K562 (cell line): ENCODE data around the gene BRME1. TPM values are rescaled to one million over a fixed set of nuclear protein-coding genes. Genes with fewer than 3 reads are reported as not detected.

ENCODE experiments used
- ATF1 ChIP-seq, 2 experiments: fragments of 450-650 bp in 1 of 2; IDR thresholded peaks; 2 replicates each; pipeline ENCODE4 v1.6.1; 2016; ENCODE audit warnings: missing compliant biosample characterization in 1 of 2, missing genetic modification characterization in 1 of 2
- CCAR2 ChIP-seq: fragments of 200-400 bp; formaldehyde crosslinking; IDR thresholded peaks from 2 replicates; pipeline ENCODE4 v1.6.1; 2017; ENCODE audit warnings: mild to moderate bottlenecking, low read depth, low read length
- CSDE1 ChIP-seq, 2 experiments: fragments of 450-650 bp; IDR thresholded peaks; 2 replicates each; pipeline ENCODE4 v1.6.1; 2016; ENCODE audit warnings: mild to moderate bottlenecking in 1 of 2
- CTCF ChIP-seq, 3 experiments: IDR thresholded peaks in 2 of 3; conservative IDR thresholded peaks in 1 of 3; 2 replicates each; pipeline ENCODE4 v1.5.1; 2011 to 2012; ENCODE audit warnings: low read length in 3 of 3, mild to moderate bottlenecking in 3 of 3, control low read depth in 2 of 3, improper control_type of control experiment in 1 of 3, inconsistent platforms in 1 of 3, low read depth in 1 of 3, mixed read lengths in 1 of 3, moderate library complexity in 1 of 3; ENCODE audit not compliant: insufficient read depth in 2 of 3
- FOS ChIP-seq: IDR thresholded peaks from 3 replicates; pipeline ENCODE4 v1.6.1; 2011; ENCODE audit not compliant: insufficient read length; ENCODE audit errors: extremely low read depth
- GABPA ChIP-seq: fragments of 200-800 bp; sonication (Bioruptor generic); conservative IDR thresholded peaks from 2 replicates; pipeline ENCODE4 v1.6.1; 2016; ENCODE audit warnings: low read depth, missing genetic modification characterization, missing compliant biosample characterization
- GTF2F1 ChIP-seq: IDR thresholded peaks from 2 replicates; pipeline ENCODE4 v1.6.1; 2011; ENCODE audit warnings: low read depth, low read length, improper control_type of control experiment
- HINFP ChIP-seq: fragments of 450-650 bp; conservative IDR thresholded peaks from 2 replicates; pipeline ENCODE4 v1.6.1; 2016; ENCODE audit warnings: missing genetic modification characterization, low read depth, mild to moderate bottlenecking, control low read depth, missing compliant biosample characterization
- HIVEP1 ChIP-seq: fragments of 250-450 bp; sonication (Bioruptor Pico); IDR thresholded peaks from 2 replicates; pipeline ENCODE4 v1.4.0; 2020; ENCODE audit warnings: mild to moderate bottlenecking
- MAZ ChIP-seq, 2 experiments: fragments of 450-650 bp in 1 of 2; sonication (generic) in 1 of 2; formaldehyde crosslinking; IDR thresholded peaks in 1 of 2; conservative IDR thresholded peaks in 1 of 2; 2 replicates each; pipeline versions ENCODE4 v1.4.0 to v1.5.0; 2020; ENCODE audit warnings: mild to moderate bottlenecking in 1 of 2, missing genetic modification reagents in 1 of 2
- NCOA2 ChIP-seq, 2 experiments: fragments of 450-650 bp; IDR thresholded peaks; 2 replicates each; pipeline ENCODE4 v1.6.1; 2018; ENCODE audit warnings: mild to moderate bottlenecking in 2 of 2, moderate library complexity in 1 of 2; ENCODE audit not compliant: partially characterized antibody in 2 of 2
- PHF21A ChIP-seq: fragments of 450-650 bp; IDR thresholded peaks from 2 replicates; pipeline ENCODE4 v1.6.1; 2017; ENCODE audit warnings: low read depth, borderline replicate concordance
- RBM34 ChIP-seq: fragments of 200-400 bp; formaldehyde crosslinking; IDR thresholded peaks from 2 replicates; pipeline ENCODE4 v1.6.1; 2018; ENCODE audit warnings: low read length, borderline replicate concordance; ENCODE audit not compliant: insufficient read depth
- SP1 ChIP-seq: sonication (generic); formaldehyde crosslinking; IDR thresholded peaks from 2 replicates; pipeline ENCODE4 v1.8.1; 2022; ENCODE audit warnings: mild to moderate bottlenecking, missing genetic modification reagents
- ZFP36 ChIP-seq: fragments of 150-350 bp; IDR thresholded peaks from 2 replicates; pipeline ENCODE4 v1.6.1; 2018; ENCODE audit warnings: low read length, low read depth; ENCODE audit not compliant: partially characterized antibody
- ZKSCAN1 ChIP-seq: fragments of 150-350 bp; IDR thresholded peaks from 2 replicates; pipeline ENCODE4 v1.6.1; 2016; ENCODE audit warnings: low read depth, low read length
- ZNF274 ChIP-seq: IDR thresholded peaks from 2 replicates; pipeline ENCODE4 v1.6.1; 2011; ENCODE audit warnings: low read depth, mild to moderate bottlenecking, low read length, moderate library complexity, borderline replicate concordance
- ZNF431 ChIP-seq: sonication (generic); formaldehyde crosslinking; IDR thresholded peaks from 2 replicates; pipeline ENCODE4 v1.8.0; 2022; ENCODE audit warnings: mild to moderate bottlenecking, missing genetic modification reagents
- ZNF668 ChIP-seq: fragments of 250-450 bp; sonication (Bioruptor Pico); IDR thresholded peaks from 2 replicates; pipeline ENCODE4 v1.8.0; 2022; ENCODE audit warnings: mild to moderate bottlenecking, inconsistent platforms
- polyA plus RNA-seq, 8 experiments: library from polyadenylated mRNA; depleted of rRNA in 4 of 8; stranded (reverse) in 5 of 8; unstranded in 3 of 8; fragments of >200 nt; fragmentation: Nextera tagmentation in 2 of 8; fragmentation: Illumina TruSeq in 1 of 8; extraction: Ambion mirVana in 2 of 8; extraction: Trizol in 1 of 8; gene quantifications; 2 replicates each; pipeline versions ENCODE4 v1.2.1 to v1.2.3, GENCODE V29; 2011 to 2014; ENCODE audit warnings: inconsistent platforms in 1 of 8, missing spikeins in 1 of 8
- total RNA-seq, 7 experiments: library from RNA; depleted of rRNA in 6 of 7; stranded (reverse); fragments of >200 nt in 6 of 7; fragmentation: Illumina TruSeq in 2 of 7; extraction: Trizol in 2 of 7; gene quantifications; 2 replicates each; pipeline versions ENCODE4 v1.2.1 to v1.2.3, GENCODE V29; 2011 to 2021; ENCODE audit warnings: low replicate concordance in 1 of 7
- TF ChIP-seq, protein P1 (sequence below): fragments of 250-450 bp; sonication (Bioruptor Pico); IDR thresholded peaks from 2 replicates; pipeline ENCODE4 v1.5.1; 2021; ENCODE audit warnings: mild to moderate bottlenecking

BRME1 gene
- total and polyA plus RNA-seq, 9 of the 15 experiments (the other 6 are each of a cell fraction or from before 2014, with no cell fraction given) = 0.75 to 6.1 (median 3.6) TPM

DNA sequence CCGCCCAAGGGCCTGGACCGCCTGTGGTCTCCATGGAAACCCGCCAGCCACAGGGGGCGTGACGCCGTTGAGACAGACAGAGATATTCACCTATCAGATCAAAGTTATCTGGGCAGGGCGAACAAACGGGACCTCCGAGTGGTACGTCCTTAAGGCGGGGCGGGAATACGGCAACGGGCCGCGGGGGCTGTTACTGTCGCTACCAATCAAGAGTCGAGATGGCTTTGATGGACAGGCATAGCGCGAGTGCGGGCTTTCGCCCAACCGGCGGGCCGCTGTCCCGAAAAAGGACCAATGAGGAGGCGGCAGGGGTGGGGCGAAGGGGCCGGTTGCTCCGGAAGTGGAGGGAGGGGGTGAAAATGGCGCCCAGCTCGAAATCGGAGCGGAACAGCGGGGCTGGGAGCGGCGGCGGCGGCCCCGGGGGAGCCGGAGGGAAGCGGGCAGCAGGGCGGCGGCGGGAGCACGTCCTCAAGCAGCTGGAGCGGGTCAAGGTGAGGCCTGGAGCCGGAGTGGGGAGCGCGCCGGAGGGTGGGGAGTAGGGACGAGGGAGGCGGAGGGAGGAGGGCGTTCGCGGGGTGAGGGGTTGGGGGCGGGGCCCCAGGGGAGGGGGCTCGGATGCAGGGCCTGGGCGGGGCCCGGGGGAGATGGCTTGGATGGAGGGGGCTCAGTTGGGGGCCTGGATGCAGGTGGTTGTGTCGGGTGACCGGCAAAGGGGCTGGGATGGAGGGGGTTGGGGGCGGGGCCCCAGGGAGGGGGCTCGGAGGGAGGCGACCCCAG lies 46.4 kb upstream of the BRME1 start, which contains the start of gene DCAF15 (continued):
- no peak for TF ChIP-seq ZNF668 (CRISPR knock-in tag)
- no peak for TF ChIP-seq GTF2F1
- TF ChIP-seq FOS = peak; percentile 97
- TF ChIP-seq ZNF274 = no peak
- TF ChIP-seq ZFP36 = no peak
- TF ChIP-seq, protein P1, sequence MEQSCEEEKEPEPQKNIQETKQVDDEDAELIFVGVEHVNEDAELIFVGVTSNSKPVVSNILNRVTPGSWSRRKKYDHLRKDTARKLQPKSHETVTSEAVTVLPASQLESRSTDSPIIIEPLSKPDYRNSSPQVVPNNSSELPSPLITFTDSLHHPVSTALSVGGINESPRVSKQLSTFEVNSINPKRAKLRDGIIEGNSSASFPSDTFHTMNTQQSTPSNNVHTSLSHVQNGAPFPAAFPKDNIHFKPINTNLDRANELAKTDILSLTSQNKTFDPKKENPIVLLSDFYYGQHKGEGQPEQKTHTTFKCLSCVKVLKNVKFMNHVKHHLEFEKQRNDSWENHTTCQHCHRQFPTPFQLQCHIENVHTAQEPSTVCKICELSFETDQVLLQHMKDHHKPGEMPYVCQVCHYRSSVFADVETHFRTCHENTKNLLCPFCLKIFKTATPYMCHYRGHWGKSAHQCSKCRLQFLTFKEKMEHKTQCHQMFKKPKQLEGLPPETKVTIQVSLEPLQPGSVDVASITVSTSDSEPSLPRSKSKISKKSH (CRISPR knock-in tag) = no peak
- no peak for TF ChIP-seq PHF21A
- TF ChIP-seq NCOA2 (IDR thresholded peaks at IDR 0.05; ENCODE audit: partially characterized antibody in 2 of 2) = no peak
- no peak for TF ChIP-seq ZKSCAN1
- peak in 1 of 2 experiments; percentile 86; a peak in 2 of 4 replicates for TF ChIP-seq CSDE1 (IDR thresholded peaks at IDR 0.05)
- no peak for TF ChIP-seq CCAR2
- peak; percentile 91 for TF ChIP-seq GABPA (tag)
- no peak for TF ChIP-seq ZNF431 (CRISPR knock-in tag)
- no peak for TF ChIP-seq HIVEP1 (CRISPR knock-in tag)
- TF ChIP-seq RBM34 = no peak
- TF ChIP-seq CTCF (IDR thresholded peaks at IDR 0.05 in 2 of 3, conservative IDR thresholded peaks at IDR 0.05 in 1 of 3; ENCODE audit: insufficient read depth in 2 of 3, low read depth in 1 of 3, low read length in 3 of 3) = no peak
- peak; percentile 69 to 88; a peak in 3 of 4 replicates for TF ChIP-seq MAZ (CRISPR knock-in tag; conservative IDR thresholded peaks at IDR 0.05 in 1 of 2, IDR thresholded peaks at IDR 0.05 in 1 of 2)
- peak; percentile 58; the same call in 1 of the 2 replicates for TF ChIP-seq ATF1 (CRISPR knock-in tag; IDR thresholded peaks at IDR 0.05)
- peak; percentile 95 for TF ChIP-seq ATF1 (tag; IDR thresholded peaks at IDR 0.05)
- no peak for TF ChIP-seq HINFP
- TF ChIP-seq SP1 (CRISPR knock-in tag) = peak; percentile 98
